Fibroblast of skin of back (primary cell): Measurements from ENCODE around the gene BCAM.
A peak's percentile ranks its signal among the peaks of the same experiment; 100 is the strongest.
"Not testable (repeated sequence)": the region's sequence is repeated elsewhere in the genome, so short reads cannot be mapped to it uniquely, and the experiment has no call there.

Source experiments
- DNase-seq: peaks from one replicate; pipeline ENCODE4 v3.0.0-alpha.2; 2013

BCAM gene

DNA sequence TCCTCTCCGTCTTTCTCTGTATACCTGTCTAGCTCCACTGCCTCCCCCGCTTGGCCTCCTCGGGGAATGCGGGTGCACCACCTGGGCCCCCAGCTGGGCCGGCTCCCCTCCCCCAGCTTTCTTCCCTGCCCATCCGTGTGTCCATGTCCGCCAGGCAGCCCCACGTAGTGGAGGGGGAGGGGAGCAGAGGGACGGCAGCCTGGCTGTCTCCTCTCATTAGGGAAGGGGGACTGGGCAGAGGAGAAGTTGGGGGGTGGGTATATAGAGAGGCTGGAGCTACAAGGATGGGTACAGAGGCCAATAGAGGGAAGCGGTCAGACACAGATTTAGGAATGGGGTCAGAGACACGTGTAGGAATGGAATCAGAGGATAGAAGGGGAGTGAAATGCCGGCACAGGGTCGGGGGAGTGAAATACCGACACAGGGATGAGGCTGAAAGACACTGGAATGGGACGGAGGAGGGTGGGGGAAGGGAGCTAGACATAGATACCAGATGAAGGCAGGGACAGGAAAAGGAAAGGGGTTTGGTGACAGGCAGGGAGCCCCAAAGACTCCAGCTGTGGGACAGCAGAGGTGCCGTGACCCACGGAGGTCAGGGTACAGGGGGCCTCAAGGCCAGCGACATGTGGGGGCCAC, 40.0 kb downstream of the BCAM start:
- DNase-seq, result no peak

DNA sequence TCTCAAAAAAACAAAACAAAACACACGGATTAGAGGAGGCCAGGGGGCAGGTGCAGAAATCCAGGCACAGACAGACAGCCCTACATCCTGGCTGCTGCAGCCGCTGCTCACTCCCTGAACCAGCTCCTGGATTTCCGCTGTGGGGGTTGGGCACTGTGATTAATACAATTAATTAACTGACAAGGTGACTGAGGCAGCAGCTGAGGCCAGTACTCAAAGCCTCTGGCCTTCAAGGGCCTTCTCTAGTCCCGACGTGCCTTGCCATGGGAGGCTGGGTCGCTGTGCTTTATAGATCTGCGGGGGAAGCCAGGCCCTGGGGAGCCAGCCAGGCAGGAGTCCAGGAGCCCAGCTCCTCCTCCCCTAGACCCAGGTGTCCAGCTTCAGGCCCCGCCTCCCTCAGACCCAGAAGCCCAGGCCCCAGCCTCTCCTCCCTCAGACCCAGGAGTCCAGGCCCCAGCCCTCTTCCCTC, 41.8 kb downstream of the BCAM start:
- no peak for DNase-seq

DNA sequence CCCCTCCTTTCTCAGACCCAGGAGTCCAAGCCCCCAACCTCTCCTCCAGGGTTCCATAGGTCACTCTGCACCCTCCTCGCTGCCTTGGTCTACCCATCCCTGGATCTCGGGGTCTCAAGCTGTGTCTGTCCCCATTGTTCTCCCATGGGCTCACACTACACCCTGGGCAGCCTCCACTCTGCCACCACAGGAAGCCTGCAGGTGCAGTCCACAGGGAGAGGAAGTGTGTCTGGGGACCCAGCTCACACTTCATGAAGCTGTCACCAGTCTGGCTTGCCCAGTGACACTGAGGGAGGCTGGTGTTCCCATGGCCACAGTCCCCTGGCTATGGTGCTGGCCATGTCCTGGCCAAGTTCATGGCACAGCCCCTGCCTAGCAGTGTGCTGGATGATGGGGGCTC, 42.5 kb downstream of the BCAM start:
- DNase-seq, result no peak

DNA sequence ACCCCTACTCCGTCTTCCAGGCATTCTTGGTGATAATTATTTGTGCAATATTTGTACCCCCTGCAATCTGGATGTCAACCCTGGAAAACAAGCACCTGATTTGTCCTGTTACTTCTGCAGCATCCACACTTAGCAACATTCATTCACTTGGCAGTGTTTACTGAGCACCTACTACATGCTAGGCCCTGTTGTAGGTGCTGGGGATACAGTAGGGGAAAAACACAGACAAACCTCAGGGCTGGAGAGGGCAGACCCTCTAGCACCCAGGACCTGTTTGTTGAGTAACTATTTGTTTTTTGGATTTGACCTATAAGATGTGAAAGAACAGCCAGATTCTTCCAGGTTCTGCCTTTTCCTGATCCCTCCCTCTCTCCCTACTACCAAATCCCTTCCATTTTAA, 46.7 kb downstream of the BCAM start:
- DNase-seq, result no peak

DNA sequence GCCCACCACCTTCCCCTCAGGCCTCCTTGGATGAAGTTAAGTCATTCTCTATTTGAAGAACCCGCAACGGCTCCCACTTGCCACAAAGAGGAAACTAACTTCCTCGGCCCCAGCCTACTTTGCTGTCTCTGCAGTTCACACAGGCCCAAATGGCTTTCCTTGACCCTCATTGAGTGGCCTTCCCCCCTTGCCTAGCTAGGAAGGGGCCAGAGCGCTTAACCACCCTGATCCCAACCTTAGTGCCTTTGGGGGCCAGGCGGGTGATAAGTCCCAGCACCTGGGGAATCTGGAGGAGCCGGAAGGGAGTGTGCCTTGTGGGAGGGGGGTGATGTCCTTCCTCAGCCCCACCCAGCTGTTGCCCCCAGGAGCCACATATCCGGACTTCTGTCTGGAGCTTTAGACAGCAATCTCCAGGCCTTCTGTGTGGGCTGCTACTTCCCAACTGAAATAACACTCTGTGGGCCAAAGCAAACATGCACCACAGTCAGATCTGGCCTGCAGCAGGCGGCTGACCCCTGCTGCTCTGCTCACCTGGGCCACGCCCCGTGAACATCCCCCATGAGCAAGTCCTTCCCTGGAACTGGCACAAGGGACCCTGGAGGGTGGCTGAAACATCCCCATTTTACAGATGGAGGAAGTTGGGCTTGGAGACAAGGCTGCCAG, 47.6 kb downstream of the BCAM start:
- DNase-seq, result no peak

DNA sequence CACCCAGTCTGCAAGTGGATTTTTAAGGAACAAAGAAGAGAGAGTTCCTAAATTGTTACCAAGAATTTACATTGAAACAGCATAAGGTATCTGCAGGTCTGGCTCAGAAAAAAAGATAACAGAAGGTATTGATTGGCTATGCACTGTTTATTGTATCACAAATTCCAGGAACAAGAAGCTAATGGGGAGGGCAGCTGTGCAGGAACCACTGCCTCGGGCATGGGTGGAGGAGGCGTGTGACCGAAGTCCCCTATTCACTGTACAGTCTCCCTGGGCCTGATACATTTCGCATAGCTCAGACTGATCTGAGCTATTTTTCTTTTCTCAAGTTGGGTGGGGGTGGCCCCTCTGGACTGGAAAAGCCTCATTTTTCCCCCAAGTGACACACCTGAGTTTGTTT, 48.9 kb downstream of the BCAM start:
- DNase-seq, result no peak

DNA sequence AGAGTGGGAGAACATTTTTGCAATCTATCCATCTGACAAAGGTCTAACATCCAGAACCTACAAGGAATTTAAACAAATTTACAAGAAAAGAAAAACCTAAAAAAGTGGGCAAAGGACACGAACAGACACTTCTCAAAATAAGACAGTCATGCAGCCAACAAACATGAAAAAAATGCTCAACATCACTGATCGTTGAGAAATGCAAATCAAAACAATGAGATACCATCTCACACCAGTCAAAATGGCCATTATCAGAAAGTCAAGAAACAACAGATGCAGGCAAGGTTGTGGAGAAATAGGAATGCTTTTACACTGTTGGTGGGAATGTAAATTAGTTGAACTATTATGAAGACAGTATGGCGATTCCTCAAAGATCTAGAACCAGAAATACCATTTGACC, 52.7 kb downstream of the BCAM start:
- DNase-seq, result not testable (repeated sequence)

DNA sequence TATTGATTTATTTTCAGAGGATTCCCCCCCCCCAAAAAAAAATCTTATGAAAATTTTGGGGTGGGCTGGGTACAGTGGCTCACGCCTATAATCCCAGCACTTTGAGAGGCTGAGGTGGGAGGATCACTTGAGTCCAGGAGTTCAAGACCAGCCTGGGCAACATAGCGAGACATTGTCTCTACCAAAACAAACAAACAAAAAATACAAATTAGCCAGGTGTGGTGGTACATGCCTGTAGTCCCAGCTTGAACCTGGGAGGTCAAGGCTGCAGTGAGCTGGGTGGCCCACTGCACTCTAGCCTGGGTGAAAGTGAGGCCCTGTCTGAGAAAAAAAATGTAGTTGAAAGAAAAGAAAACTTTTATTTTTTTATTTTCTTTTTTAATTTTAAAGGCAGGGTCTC, 55.1 kb downstream of the BCAM start:
- no peak for DNase-seq

DNA sequence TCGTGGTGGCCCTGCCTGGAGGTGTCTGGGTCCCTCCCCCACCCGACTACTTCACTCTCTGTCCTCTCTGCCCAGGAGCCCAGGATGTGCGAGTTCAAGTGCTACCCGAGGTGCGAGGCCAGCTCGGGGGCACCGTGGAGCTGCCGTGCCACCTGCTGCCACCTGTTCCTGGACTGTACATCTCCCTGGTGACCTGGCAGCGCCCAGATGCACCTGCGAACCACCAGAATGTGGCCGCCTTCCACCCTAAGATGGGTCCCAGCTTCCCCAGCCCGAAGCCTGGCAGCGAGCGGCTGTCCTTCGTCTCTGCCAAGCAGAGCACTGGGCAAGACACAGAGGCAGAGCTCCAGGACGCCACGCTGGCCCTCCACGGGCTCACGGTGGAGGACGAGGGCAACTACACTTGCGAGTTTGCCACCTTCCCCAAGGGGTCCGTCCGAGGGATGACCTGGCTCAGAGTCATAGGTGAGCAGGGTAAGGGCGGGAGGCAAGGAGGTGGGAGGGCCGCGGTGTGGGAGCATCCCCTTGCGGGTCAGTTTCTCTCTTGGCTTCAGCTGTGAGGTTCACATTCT, 56.4 kb downstream of the BCAM start:
- no peak for DNase-seq

DNA sequence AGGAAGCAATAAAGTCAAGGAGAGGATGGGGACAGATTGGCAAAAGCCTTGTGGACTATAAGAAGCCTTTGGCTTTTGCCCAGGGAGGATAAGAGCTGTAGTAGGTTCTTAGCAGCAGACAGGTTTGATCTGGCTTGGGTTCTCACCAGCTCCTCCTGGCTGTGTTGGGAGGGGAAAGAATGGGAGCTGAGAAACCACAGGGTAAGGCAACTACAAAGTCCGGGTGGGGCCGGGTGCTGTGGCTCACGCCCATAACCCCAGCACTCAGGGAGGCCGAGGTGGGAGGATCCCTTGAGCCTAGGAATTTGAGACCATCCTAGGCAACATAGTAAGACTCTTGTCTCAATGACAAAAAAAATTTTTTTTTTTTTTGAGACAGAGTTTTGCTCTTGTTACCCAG, 57.8 kb downstream of the BCAM start:
- DNase-seq, result no peak

DNA sequence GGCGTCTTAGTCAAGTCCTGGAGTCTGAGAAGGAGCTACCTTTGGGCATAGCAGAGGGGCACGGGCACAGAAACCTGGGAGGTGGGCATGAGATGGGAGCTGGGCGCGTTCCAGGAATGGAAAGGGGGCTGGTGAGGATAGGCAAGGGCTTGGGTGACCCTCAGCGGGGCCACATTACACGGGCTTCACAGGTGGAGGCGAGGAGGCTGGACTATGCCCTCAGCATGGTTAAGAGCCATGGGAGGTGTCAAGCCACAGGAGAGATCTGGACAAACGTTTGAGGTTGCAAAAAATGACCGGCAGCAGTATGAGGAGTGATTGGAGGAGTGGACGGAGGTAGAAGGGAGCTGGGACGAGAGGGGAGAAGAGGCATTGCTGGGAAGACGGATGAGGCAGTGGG, 58.7 kb downstream of the BCAM start:
- no peak for DNase-seq

DNA sequence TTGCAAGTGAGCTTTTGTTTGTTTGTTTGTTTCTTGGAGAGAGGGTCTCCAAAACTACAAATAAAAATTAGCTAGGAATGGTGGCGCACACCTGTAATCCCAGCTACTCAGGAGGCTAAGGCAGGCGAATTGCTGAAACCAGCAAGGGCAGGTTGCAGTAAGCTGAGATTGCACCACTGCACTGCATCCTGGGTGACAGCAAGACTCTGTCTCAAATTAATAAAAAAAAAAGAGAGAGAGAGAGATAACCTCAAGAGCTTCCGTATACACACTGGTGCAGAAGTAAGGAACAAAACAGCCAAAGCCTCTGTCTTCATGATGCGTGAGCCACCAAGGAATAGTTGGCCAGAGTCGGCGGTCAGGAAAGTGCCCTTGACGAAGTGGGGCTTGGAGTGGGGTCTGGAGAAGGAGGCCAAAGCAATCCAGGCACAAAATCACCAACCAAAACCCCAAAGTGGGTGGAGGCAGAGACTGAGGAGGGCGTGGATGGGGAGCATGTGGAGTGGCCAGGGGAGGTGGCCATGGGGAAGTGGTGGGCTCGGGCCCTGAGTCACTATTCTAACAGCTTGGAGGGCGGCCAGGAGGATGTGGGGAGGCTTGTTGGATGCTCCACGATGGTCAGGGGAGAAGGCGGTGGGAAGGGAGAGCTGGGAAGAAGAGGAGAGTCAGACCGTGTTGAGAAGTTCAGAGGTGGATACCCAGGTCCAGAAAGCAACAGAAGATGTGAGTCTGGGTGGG, 61.0 kb downstream of the BCAM start:
- peak; percentile 78 for DNase-seq
